CD4-positive, alpha-beta T cell treated with Interleukin-15 for 4 hours (primary cell): Measurements from ENCODE around the gene IL20RB.

ENCODE experiments used
- DNase-seq: peaks from one replicate; pipeline ENCODE4 v3.0.0-alpha.2; 2020; ENCODE audit warnings: low spot score

IL20RB gene

GRCh38 chr3:136957751-136958288 is at the start of gene IL20RB:
TSS of gene IL20RB (plus strand) at chr3:136957983. CDS start at chr3:136958114, 131 bp downstream.
- DNase-seq = no peak

- DNase-seq = no peak
Measured at GRCh38 chr3:136908297-136908696, 49.5 kb upstream of the IL20RB start.

GRCh38 chr3:136909187-136909586 is 48.6 kb upstream of the IL20RB start:
- no peak for DNase-seq

GRCh38 chr3:136910697-136911096 is 47.1 kb upstream of the IL20RB start:
- no peak for DNase-seq

GRCh38 chr3:136913168-136913567 is 44.6 kb upstream of the IL20RB start:
- DNase-seq = no peak

- no peak for DNase-seq
Measured at GRCh38 chr3:136914739-136915138, 43.0 kb upstream of the IL20RB start.

- no peak for DNase-seq
Measured at GRCh38 chr3:136916223-136916622, 41.6 kb upstream of the IL20RB start.

GRCh38 chr3:136919799-136920580 is 37.8 kb upstream of the IL20RB start:
- DNase-seq = peak; percentile 75

GRCh38 chr3:136920904-136921611 is 36.7 kb upstream of the IL20RB start:
- peak; percentile 22 for DNase-seq

GRCh38 chr3:136925425-136926190 is 32.2 kb upstream of the IL20RB start:
- DNase-seq = no peak

GRCh38 chr3:136928240-136928639 is 29.5 kb upstream of the IL20RB start:
- no peak for DNase-seq

GRCh38 chr3:136929977-136930670 is 27.7 kb upstream of the IL20RB start:
- DNase-seq = no peak

- DNase-seq = no peak
Measured at GRCh38 chr3:136931606-136932005, 26.2 kb upstream of the IL20RB start.

GRCh38 chr3:136932523-136932922 is 25.3 kb upstream of the IL20RB start:
- no peak for DNase-seq

GRCh38 chr3:136932978-136933772 is 24.6 kb upstream of the IL20RB start:
- DNase-seq = no peak

- DNase-seq = no peak
Measured at GRCh38 chr3:136937175-136937574, 20.6 kb upstream of the IL20RB start.

GRCh38 chr3:136937851-136938250 is 19.9 kb upstream of the IL20RB start:
- no peak for DNase-seq

- DNase-seq = no peak
Measured at GRCh38 chr3:136938334-136938733, 19.4 kb upstream of the IL20RB start.

GRCh38 chr3:136939489-136939888 is 18.3 kb upstream of the IL20RB start:
- DNase-seq = no peak

GRCh38 chr3:136942803-136943202 is 15.0 kb upstream of the IL20RB start:
- DNase-seq = no peak

GRCh38 chr3:136943436-136943835 is 14.3 kb upstream of the IL20RB start:
- DNase-seq = no peak
